Peyer's patch (tissue), 4 donors: Measurements from ENCODE around the gene OSBPL3. TPM values are rescaled to one million over a fixed set of nuclear protein-coding genes. Genes with fewer than 3 reads are reported as not detected.

ENCODE experiments used
- DNase-seq, 3 donors: peaks; one replicate each; pipeline ENCODE4 v3.0.0-alpha.2; 2017 to 2019
- H3K27ac ChIP-seq, 4 donors: fragments of 200-600 bp; sonication (generic); one replicate each; pipeline ENCODE4 v1.5.1; 2016 to 2019
- H3K27me3 ChIP-seq, 2 donors: fragments of 200-600 bp; sonication (generic); one replicate each; pipeline ENCODE4 v1.5.1; 2019
- H3K36me3 ChIP-seq, 3 donors: fragments of 200-600 bp; sonication (generic); one replicate each; pipeline ENCODE4 v1.5.1; 2016 to 2019
- H3K4me1 ChIP-seq, 4 donors: fragments of 200-600 bp; sonication (generic); one replicate each; pipeline ENCODE4 v1.5.1; 2016 to 2019
- H3K4me3 ChIP-seq, 4 donors: fragments of 200-600 bp; sonication (generic); 1 replicate in 3 of 4; 2 replicates in 1 of 4; pipeline ENCODE4 v1.5.1; 2016 to 2019; ENCODE audit warnings: mild to moderate bottlenecking in 1 of 4
- H3K9me3 ChIP-seq, 4 donors: fragments of 200-600 bp; sonication (generic); one replicate each; pipeline ENCODE4 v1.5.1; 2016 to 2019; ENCODE audit warnings: mild to moderate bottlenecking in 1 of 4
- CTCF ChIP-seq, 6 experiments: fragments of 450-650 bp in 4 of 6; fragments of 200-600 bp in 2 of 6; sonication (generic) in 1 of 6; IDR thresholded peaks; one replicate each; pipeline ENCODE4 v1.5.1; 2017 to 2019; ENCODE audit warnings: antibody characterized with exemption in 6 of 6, mild to moderate bottlenecking in 3 of 6, moderate library complexity in 1 of 6
- POLR2A ChIP-seq, 2 donors: fragments of 450-650 bp; IDR thresholded peaks; one replicate each; pipeline ENCODE4 v1.5.1; 2017; ENCODE audit warnings: antibody characterized with exemption in 2 of 2, mild to moderate bottlenecking in 2 of 2, moderate library complexity in 2 of 2
- total RNA-seq, 4 donors: library from RNA; depleted of rRNA; stranded (reverse); fragments of >200 nt; gene quantifications; one replicate each; pipeline ENCODE4 v1.1.0, GENCODE V29; 2016

OSBPL3 gene
- total RNA-seq, 4 donors from 2014 or later: 20.1 to 67.7 (median 22.2) TPM

- Histone ChIP-seq H3K27ac (no peak overlapping the region), H3K9me3 (no peaks in the 10 kb centered on the region), H3K4me3 (no peak overlapping the region), H3K27me3 (no peaks in the 10 kb centered on the region), H3K4me1 (peaks cover 0 to 5% (median 0%) of the 10 kb centered on the region in 4 donors), H3K36me3 (no peaks in the 10 kb centered on the region)
- no peak for DNase-seq
- TF ChIP-seq CTCF (IDR thresholded peaks at IDR 0.05): no peak
- TF ChIP-seq POLR2A (IDR thresholded peaks at IDR 0.05): no peak
These were observed 94.3 kb downstream of the OSBPL3 start for GRCh38 chr7:24885716-24886115.

GRCh38 chr7:24885305-24885704 lies 94.7 kb downstream of the OSBPL3 start:
- Histone ChIP-seq H3K4me1 (peaks cover 0 to 5% (median 0%) of the 10 kb centered on the region in 4 donors), H3K27me3 (no peaks in the 10 kb centered on the region), H3K36me3 (no peaks in the 10 kb centered on the region), H3K9me3 (no peaks in the 10 kb centered on the region), H3K27ac (no peak overlapping the region), H3K4me3 (no peak overlapping the region)
- no peak for DNase-seq
- TF ChIP-seq POLR2A (IDR thresholded peaks at IDR 0.05): no peak
- TF ChIP-seq CTCF (IDR thresholded peaks at IDR 0.05): no peak

- DNase-seq: no peak
- TF ChIP-seq CTCF (IDR thresholded peaks at IDR 0.05) (no peak), POLR2A (IDR thresholded peaks at IDR 0.05) (no peak)
- Histone ChIP-seq H3K36me3 (no peaks in the 10 kb centered on the region), H3K4me1 (peaks cover 0 to 5% (median 0%) of the 10 kb centered on the region in 4 donors), H3K9me3 (no peaks in the 10 kb centered on the region), H3K4me3 (no peak overlapping the region), H3K27ac (no peak overlapping the region), H3K27me3 (no peaks in the 10 kb centered on the region)
These were observed 95.6 kb downstream of the OSBPL3 start for GRCh38 chr7:24884401-24884800.

GRCh38 chr7:24883622-24884013 lies 96.4 kb downstream of the OSBPL3 start:
- Histone ChIP-seq H3K36me3 (no peaks in the 10 kb centered on the region), H3K27ac (no peak overlapping the region), H3K9me3 (no peaks in the 10 kb centered on the region), H3K4me3 (no peak overlapping the region), H3K27me3 (no peaks in the 10 kb centered on the region), H3K4me1 (peaks cover 0 to 5% (median 0%) of the 10 kb centered on the region in 4 donors)
- no peak for DNase-seq
- TF ChIP-seq CTCF (IDR thresholded peaks at IDR 0.05) (no peak), POLR2A (IDR thresholded peaks at IDR 0.05) (no peak)

GRCh38 chr7:24882989-24883621 lies 96.9 kb downstream of the OSBPL3 start:
- Histone ChIP-seq H3K4me1 (peaks cover 0 to 5% (median 0%) of the 10 kb centered on the region in 4 donors), H3K36me3 (no peaks in the 10 kb centered on the region), H3K27ac (no peak overlapping the region), H3K27me3 (no peaks in the 10 kb centered on the region), H3K4me3 (no peak overlapping the region), H3K9me3 (no peaks in the 10 kb centered on the region)
- DNase-seq: no peak
- TF ChIP-seq CTCF (IDR thresholded peaks at IDR 0.05) (no peak), POLR2A (IDR thresholded peaks at IDR 0.05) (no peak)
